ENCODE data around the gene INTS11. TPM values are rescaled to one million over a fixed set of nuclear protein-coding genes. Genes with fewer than 3 reads are reported as not detected.

Gene INTS11
- polyA plus RNA-seq, 1 experiment: 52.8 TPM

DNA sequence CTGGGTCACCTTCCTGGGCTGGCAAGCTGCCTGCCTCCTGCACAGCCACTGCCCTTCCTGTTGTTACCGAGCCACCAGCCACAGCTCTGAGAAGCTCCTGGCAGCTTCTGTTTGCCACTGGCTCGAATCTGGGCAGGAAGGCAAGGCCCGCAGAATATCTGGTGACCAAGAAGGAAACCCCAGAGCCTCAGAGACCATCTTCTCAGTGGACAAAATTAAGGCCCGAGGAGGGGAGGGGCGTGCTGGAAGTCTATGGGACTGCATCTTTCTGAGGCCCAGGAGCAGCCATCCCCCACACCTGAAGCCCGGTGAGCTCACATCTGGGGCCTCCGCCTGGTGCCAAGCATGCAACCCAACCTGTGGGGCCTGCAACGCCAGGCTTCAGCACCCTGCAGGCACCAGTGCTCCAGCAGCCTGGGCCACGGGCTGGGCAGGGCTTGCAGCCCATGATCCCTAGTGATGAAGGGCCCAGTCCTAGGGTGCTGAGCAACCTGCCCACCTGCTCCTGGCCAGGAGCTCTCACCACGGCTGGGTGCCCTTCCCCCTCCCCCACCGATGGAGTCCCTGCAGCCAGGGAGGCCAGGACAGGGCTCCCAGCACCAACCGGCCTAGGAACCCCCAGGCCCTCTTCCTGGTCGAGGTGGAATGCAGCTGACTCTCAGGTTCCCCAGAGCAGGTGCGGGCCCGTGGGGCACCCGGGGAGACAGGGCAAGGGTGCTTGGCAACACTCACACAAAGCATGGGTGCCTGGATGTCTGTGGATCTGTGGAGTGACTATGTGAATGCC, 1.0 kb upstream of the INTS11 start:
- no peak for DNase-seq (ENCODE audit: low read depth, low spot score)
- H3K9me3 ChIP-seq (ENCODE audit: control insufficient read depth, insufficient read depth, low read length): peaks cover 11% of the 10 kb centered on the region; the same call in 1 of the 2 replicates
- no peak for TF ChIP-seq CTCF (IDR thresholded peaks at IDR 0.05; ENCODE audit: low read depth, low read length)
- peak overlapping the region; percentile 86 for H3K4me3 ChIP-seq (ENCODE audit: low read depth, low read length)
- CTCF ChIA-PET: interaction anchor here (1.2 kb wide), 1 partner anchor 46 kb away, joined by 3 read pairs; no protein-coding TSS in a partner anchor
- POLR2A ChIA-PET: no interaction called here
- H3K27me3 ChIP-seq (ENCODE audit: control insufficient read depth, insufficient read depth, low read length): no peaks in the 10 kb centered on the region
- H3K27ac ChIP-seq (ENCODE audit: low read depth, low read length): no peak overlapping the region

GRCh38 chr1:1324084-1324523, 356 bp downstream of the INTS11 start:
- no peaks in the 10 kb centered on the region; the same call in 1 of the 2 replicates for H3K9me3 ChIP-seq (ENCODE audit: control insufficient read depth, insufficient read depth, low read length)
- H3K27ac ChIP-seq (ENCODE audit: low read depth, low read length): no peak overlapping the region
- no peak for DNase-seq (ENCODE audit: low read depth, low spot score)
- POLR2A ChIA-PET: no interaction called here
- CTCF ChIA-PET: interaction anchor here (1.0 kb wide), 1 partner anchor 292 kb away, joined by 3 read pairs; no protein-coding TSS in a partner anchor
- no peaks in the 10 kb centered on the region for H3K27me3 ChIP-seq (ENCODE audit: control insufficient read depth, insufficient read depth, low read length)
- TF ChIP-seq CTCF (IDR thresholded peaks at IDR 0.05; ENCODE audit: low read depth, low read length): no peak
- peak overlapping the region; percentile 86 for H3K4me3 ChIP-seq (ENCODE audit: low read depth, low read length)

DNA sequence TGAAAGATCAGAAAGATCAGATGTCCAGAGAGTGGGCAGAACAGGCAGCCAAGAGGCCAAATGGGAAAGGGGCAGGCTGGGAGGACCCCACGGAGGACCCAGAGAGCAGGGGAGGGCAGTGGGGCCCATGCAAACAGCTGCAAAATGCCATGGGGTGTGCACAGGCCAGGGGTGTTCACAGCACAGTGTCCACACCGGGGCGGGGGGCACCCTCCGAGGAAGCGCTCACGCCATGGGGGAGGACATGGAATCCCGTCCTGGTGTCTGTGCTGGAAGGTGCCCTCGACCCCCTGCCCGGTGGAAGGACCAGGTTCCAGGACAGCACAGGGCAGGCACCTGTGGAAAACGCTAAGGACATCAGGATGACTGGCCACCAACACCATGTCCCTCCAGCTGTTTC, 1.5 kb downstream of the INTS11 start:
- no peak for TF ChIP-seq CTCF (IDR thresholded peaks at IDR 0.05; ENCODE audit: low read depth, low read length)
- Histone ChIP-seq H3K27me3 (ENCODE audit: control insufficient read depth, insufficient read depth, low read length) (no peaks in the 10 kb centered on the region), H3K4me3 (ENCODE audit: low read depth, low read length) (0 out of 2 replicates have a peak overlapping the region, but pooled peaks have one; percentile 4), H3K27ac (ENCODE audit: low read depth, low read length) (no peak overlapping the region), H3K9me3 (ENCODE audit: control insufficient read depth, insufficient read depth, low read length) (no peaks in the 10 kb centered on the region; the same call in 1 of the 2 replicates)
- no peak for DNase-seq (ENCODE audit: low read depth, low spot score)
- ChIA-PET CTCF (interaction anchor here (1.0 kb wide), 1 partner anchor 291 kb away, joined by 3 read pairs; no protein-coding TSS in a partner anchor), POLR2A (no interaction called here)

DNA sequence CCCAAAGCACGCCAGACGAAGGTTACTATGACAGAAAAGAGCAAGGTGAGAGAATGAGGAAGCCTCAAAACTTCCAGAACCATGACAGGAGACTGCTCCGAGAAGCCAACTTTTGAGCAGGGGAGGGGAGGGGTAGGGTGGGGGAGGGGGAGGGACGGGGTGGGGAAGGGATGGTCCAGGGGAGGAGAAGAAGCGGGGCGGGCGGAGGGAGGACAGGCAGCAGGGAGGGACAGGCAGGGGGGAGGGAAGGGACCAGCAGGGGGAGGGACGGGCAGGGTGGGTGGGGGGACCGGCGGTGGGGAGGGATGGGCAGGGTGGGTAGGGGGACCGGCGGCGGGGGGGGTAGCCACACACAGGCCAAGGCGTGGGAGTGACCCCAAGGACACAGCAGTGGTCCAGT, 2.0 kb downstream of the INTS11 start:
- H3K27me3 ChIP-seq (ENCODE audit: control insufficient read depth, insufficient read depth, low read length): no peaks in the 10 kb centered on the region
- no peak overlapping the region for H3K27ac ChIP-seq (ENCODE audit: low read depth, low read length)
- no peak for TF ChIP-seq CTCF (IDR thresholded peaks at IDR 0.05; ENCODE audit: low read depth, low read length)
- CTCF ChIA-PET: no interaction called here
- no peaks in the 10 kb centered on the region; the same call in 1 of the 2 replicates for H3K9me3 ChIP-seq (ENCODE audit: control insufficient read depth, insufficient read depth, low read length)
- DNase-seq (ENCODE audit: low read depth, low spot score): no peak
- H3K4me3 ChIP-seq (ENCODE audit: low read depth, low read length): no peak overlapping the region
- POLR2A ChIA-PET: no interaction called here

GRCh38 chr1:1321477-1321876, 3.0 kb downstream of the INTS11 start:
- no peak for TF ChIP-seq CTCF (IDR thresholded peaks at IDR 0.05; ENCODE audit: low read depth, low read length)
- Histone ChIP-seq H3K9me3 (ENCODE audit: control insufficient read depth, insufficient read depth, low read length) (no peaks in the 10 kb centered on the region; the same call in 1 of the 2 replicates), H3K27ac (ENCODE audit: low read depth, low read length) (no peak overlapping the region), H3K4me3 (ENCODE audit: low read depth, low read length) (no peak overlapping the region), H3K27me3 (ENCODE audit: control insufficient read depth, insufficient read depth, low read length) (no peaks in the 10 kb centered on the region)
- DNase-seq (ENCODE audit: low read depth, low spot score): no peak
- ChIA-PET CTCF (no interaction called here), POLR2A (no interaction called here)
